ENCODE data around the gene SFXN2. TPM values are rescaled to one million over a fixed set of nuclear protein-coding genes. Genes with fewer than 3 reads are reported as not detected.

SFXN2 gene
- total RNA-seq, 1 experiment from 2014 or later, result 21.2 TPM

DNA sequence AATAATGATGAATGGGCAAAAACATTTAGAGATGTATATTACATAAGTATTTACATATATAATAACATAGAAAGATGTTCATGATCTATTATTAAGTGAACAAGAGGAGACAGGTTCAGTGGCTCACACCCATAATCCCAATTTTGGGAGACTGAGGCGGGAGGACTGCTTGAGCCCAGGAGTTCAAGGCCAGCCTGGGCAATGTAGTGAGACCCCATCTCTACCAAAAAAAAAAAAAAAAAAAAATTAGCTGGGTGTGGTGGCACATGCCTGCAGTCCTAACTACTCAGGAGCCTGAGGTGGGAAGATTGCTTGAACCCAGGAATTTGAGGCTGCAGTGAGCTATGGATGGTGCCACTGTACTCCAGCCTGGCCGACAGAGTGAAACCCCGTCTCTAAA lies 12.6 kb upstream of the SFXN2 start:
- Mint-ChIP-seq H3K27ac (ENCODE audit: unreplicated experiment) (no peak overlapping the region), H3K4me3 (ENCODE audit: low read depth, unreplicated experiment) (no peak overlapping the region), H3K9me3 (ENCODE audit: low read depth, unreplicated experiment) (no peaks in the 10 kb centered on the region), H3K27me3 (ENCODE audit: unreplicated experiment) (no peaks in the 10 kb centered on the region), H3K4me1 (ENCODE audit: low read depth, unreplicated experiment) (peaks cover 8% of the 10 kb centered on the region), H3K36me3 (ENCODE audit: insufficient read depth, unreplicated experiment) (no peaks in the 10 kb centered on the region)
- TF ChIP-seq, protein P1, sequence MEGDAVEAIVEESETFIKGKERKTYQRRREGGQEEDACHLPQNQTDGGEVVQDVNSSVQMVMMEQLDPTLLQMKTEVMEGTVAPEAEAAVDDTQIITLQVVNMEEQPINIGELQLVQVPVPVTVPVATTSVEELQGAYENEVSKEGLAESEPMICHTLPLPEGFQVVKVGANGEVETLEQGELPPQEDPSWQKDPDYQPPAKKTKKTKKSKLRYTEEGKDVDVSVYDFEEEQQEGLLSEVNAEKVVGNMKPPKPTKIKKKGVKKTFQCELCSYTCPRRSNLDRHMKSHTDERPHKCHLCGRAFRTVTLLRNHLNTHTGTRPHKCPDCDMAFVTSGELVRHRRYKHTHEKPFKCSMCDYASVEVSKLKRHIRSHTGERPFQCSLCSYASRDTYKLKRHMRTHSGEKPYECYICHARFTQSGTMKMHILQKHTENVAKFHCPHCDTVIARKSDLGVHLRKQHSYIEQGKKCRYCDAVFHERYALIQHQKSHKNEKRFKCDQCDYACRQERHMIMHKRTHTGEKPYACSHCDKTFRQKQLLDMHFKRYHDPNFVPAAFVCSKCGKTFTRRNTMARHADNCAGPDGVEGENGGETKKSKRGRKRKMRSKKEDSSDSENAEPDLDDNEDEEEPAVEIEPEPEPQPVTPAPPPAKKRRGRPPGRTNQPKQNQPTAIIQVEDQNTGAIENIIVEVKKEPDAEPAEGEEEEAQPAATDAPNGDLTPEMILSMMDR (IDR thresholded peaks at IDR 0.05; ENCODE audit: unreplicated experiment), result no peak
- CTCF ChIA-PET, result interaction anchor here (0.7 kb wide), 1 partner anchor 112 kb away, joined by 3 read pairs; no protein-coding TSS in a partner anchor
- DNase-seq, result no peak
- intact Hi-C loops (cut with micrococcal nuclease; ENCODE audit: unreplicated experiment), result no loop called here
- no TSS peak for BruUV-seq (replicated peaks)

DNA sequence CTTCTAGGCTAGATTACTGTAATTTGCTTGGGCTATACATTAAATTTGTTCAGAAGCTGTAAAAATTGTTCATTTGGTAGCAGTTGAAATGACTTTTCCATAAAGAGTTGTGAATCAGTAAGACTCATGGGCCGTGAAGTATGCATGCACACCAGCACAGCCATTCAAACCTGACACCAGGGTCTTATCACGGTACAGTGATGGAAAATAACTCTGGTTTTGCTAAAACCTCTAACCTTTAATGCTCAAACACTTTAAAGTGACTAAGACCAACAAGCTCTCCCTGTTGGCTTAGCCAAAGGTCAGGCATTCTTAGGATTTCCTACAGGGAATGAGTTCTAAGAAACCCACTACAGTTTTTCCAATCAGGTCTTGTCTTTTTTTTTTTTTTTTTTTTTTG lies 11.7 kb upstream of the SFXN2 start:
- CTCF ChIA-PET, result no interaction called here
- intact Hi-C loops (cut with micrococcal nuclease; ENCODE audit: unreplicated experiment), result no loop called here
- no peak for DNase-seq
- H3K4me3 Mint-ChIP-seq (ENCODE audit: low read depth, unreplicated experiment), result no peak overlapping the region
- H3K27ac Mint-ChIP-seq (ENCODE audit: unreplicated experiment), result no peak overlapping the region
- no peaks in the 10 kb centered on the region for H3K36me3 Mint-ChIP-seq (ENCODE audit: insufficient read depth, unreplicated experiment)
- TF ChIP-seq, protein P1 (IDR thresholded peaks at IDR 0.05; ENCODE audit: unreplicated experiment), result no peak
- H3K27me3 Mint-ChIP-seq (ENCODE audit: unreplicated experiment), result no peaks in the 10 kb centered on the region
- no TSS peak for BruUV-seq (replicated peaks)
- no peaks in the 10 kb centered on the region for H3K9me3 Mint-ChIP-seq (ENCODE audit: low read depth, unreplicated experiment)
- H3K4me1 Mint-ChIP-seq (ENCODE audit: low read depth, unreplicated experiment), result peaks cover 8% of the 10 kb centered on the region

DNA sequence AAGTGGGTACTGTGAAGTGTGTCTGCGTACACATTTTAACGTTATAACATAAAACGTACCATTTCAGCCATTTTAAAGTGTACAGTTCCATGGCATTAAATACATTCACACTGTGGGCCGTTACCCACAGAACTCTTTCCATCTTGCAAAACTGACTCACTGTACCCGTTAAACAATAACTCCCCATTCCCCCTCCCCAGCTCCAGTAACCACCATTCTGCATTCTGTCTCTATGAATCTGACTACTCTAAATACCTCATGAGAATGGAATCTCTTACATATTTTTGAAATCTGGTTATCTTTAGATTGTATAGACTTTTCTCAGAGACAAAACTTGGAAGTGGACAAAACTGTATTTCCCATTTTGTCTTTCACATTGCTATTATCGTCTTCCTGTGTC lies 9.5 kb upstream of the SFXN2 start:
- TF ChIP-seq, protein P1 (IDR thresholded peaks at IDR 0.05; ENCODE audit: unreplicated experiment), result no peak
- Mint-ChIP-seq H3K9me3 (ENCODE audit: low read depth, unreplicated experiment) (no peaks in the 10 kb centered on the region), H3K36me3 (ENCODE audit: insufficient read depth, unreplicated experiment) (no peaks in the 10 kb centered on the region), H3K27ac (ENCODE audit: unreplicated experiment) (no peak overlapping the region), H3K4me3 (ENCODE audit: low read depth, unreplicated experiment) (no peak overlapping the region), H3K4me1 (ENCODE audit: low read depth, unreplicated experiment) (peaks cover 10% of the 10 kb centered on the region), H3K27me3 (ENCODE audit: unreplicated experiment) (no peaks in the 10 kb centered on the region)
- intact Hi-C loops (cut with micrococcal nuclease; ENCODE audit: unreplicated experiment), result no loop called here
- no peak for DNase-seq
- CTCF ChIA-PET, result no interaction called here
- no TSS peak for BruUV-seq (replicated peaks)

DNA sequence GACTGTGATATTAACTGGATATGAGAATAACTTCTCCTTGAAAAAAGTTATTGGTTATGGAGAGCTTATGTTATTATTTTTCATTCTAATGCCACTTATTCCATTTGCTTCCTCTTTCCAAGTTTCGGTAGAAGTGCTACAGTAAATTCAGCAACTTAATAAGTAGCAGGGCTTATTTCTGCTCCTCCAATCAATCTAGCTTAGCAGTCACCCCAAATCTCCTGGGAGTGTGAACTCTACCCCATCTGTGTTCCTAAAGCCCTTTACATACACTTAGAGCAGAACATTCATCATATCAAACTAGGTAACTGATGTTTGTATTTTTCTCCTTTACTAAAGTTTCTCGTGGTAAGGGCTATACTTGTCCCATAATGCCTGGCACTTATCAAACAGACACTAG lies 8.9 kb upstream of the SFXN2 start:
- no peaks in the 10 kb centered on the region for H3K27me3 Mint-ChIP-seq (ENCODE audit: unreplicated experiment)
- no peaks in the 10 kb centered on the region for H3K36me3 Mint-ChIP-seq (ENCODE audit: insufficient read depth, unreplicated experiment)
- TF ChIP-seq, protein P1 (IDR thresholded peaks at IDR 0.05; ENCODE audit: unreplicated experiment), result no peak
- CTCF ChIA-PET, result no interaction called here
- no peak overlapping the region for H3K4me3 Mint-ChIP-seq (ENCODE audit: low read depth, unreplicated experiment)
- H3K27ac Mint-ChIP-seq (ENCODE audit: unreplicated experiment), result no peak overlapping the region
- intact Hi-C loops (cut with micrococcal nuclease; ENCODE audit: unreplicated experiment), result no loop called here
- BruUV-seq (replicated peaks), result no TSS peak
- peaks cover 16% of the 10 kb centered on the region for H3K4me1 Mint-ChIP-seq (ENCODE audit: low read depth, unreplicated experiment)
- no peaks in the 10 kb centered on the region for H3K9me3 Mint-ChIP-seq (ENCODE audit: low read depth, unreplicated experiment)
- no peak for DNase-seq
